CD14-positive monocyte (primary cell): ENCODE measurements around the gene CARMIL3. TPM values are rescaled to one million over a fixed set of nuclear protein-coding genes. Genes with fewer than 3 reads are reported as not detected.
A peak's percentile ranks its signal among the peaks of the same experiment; 100 is the strongest.
"Not testable (repeated sequence)": the region's sequence is repeated elsewhere in the genome, so short reads cannot be mapped to it uniquely, and the experiment has no call there.

ENCODE experiments used
- DNase-seq, 3 donors: peaks; one replicate each; pipeline ENCODE4 v3.0.0-alpha.2; 2011 to 2022
- H2AFZ ChIP-seq: 2 replicates; pipeline ENCODE4 v1.6.0; 2012; ENCODE audit warnings: mild to moderate bottlenecking, low read depth, low read length, inconsistent platforms; ENCODE audit not compliant: insufficient read depth, poor library complexity, severe bottlenecking
- H3K27ac ChIP-seq, 2 donors: 1 replicate in 1 of 2; 2 replicates in 1 of 2; pipeline ENCODE4 v1.5.1; 2012 to 2013; ENCODE audit warnings: low read length in 2 of 2, control low read depth in 1 of 2, inconsistent platforms in 1 of 2, low read depth in 1 of 2, mild to moderate bottlenecking in 1 of 2
- H3K27me3 ChIP-seq, 2 donors: one replicate each; pipeline versions ENCODE4 v1.6.0 to v1.6.1; 2011 to 2013; ENCODE audit warnings: low read length in 2 of 2; ENCODE audit not compliant: control insufficient read depth in 2 of 2, insufficient read depth in 2 of 2
- H3K36me3 ChIP-seq, 2 donors: replicated peaks in 1 of 2; 1 replicate in 1 of 2; 2 replicates in 1 of 2; pipeline versions ENCODE4 v1.5.1 to v1.6.1; 2012 to 2013; ENCODE audit warnings: low read length in 2 of 2, control low read depth in 1 of 2, inconsistent platforms in 1 of 2, mild to moderate bottlenecking in 1 of 2; ENCODE audit not compliant: insufficient read depth in 2 of 2, control insufficient read depth in 1 of 2
- H3K4me1 ChIP-seq, 2 donors: 1 replicate in 1 of 2; 2 replicates in 1 of 2; pipeline versions ENCODE4 v1.5.1 to v1.6.1; 2012 to 2013; ENCODE audit warnings: low read length in 2 of 2, control low read depth in 1 of 2, inconsistent platforms in 1 of 2, mild to moderate bottlenecking in 1 of 2, moderate library complexity in 1 of 2; ENCODE audit not compliant: insufficient read depth in 2 of 2, control insufficient read depth in 1 of 2
- H3K4me2 ChIP-seq: replicated peaks from 2 replicates; pipeline ENCODE3; 2012; ENCODE audit warnings: low read length, moderate library complexity, mild to moderate bottlenecking; ENCODE audit not compliant: poor library complexity, severe bottlenecking; ENCODE audit errors: extremely low read depth
- H3K4me3 ChIP-seq, 3 experiments: fragments of 200-600 bp in 1 of 3; sonication (generic) in 1 of 3; replicated peaks in 1 of 3; 1 replicate in 2 of 3; 2 replicates in 1 of 3; pipeline ENCODE4 v1.5.1; 2011 to 2013; ENCODE audit warnings: low read length in 3 of 3, mild to moderate bottlenecking in 3 of 3, control low read depth in 2 of 3, low read depth in 2 of 3, inconsistent platforms in 1 of 3, moderate library complexity in 1 of 3
- H3K79me2 ChIP-seq: 2 replicates; pipeline ENCODE4 v1.6.0; 2012; ENCODE audit warnings: mild to moderate bottlenecking, control low read depth, inconsistent platforms, low read length, moderate library complexity; ENCODE audit not compliant: insufficient read depth
- H3K9ac ChIP-seq: 2 replicates; pipeline ENCODE4 v1.6.0; 2017; ENCODE audit warnings: low read length, mild to moderate bottlenecking; ENCODE audit not compliant: insufficient read depth, poor library complexity, severe bottlenecking
- H3K9me3 ChIP-seq, 2 donors: replicated peaks in 1 of 2; 1 replicate in 1 of 2; 2 replicates in 1 of 2; pipeline versions ENCODE4 v1.5.1 to v1.6.1; 2012 to 2013; ENCODE audit warnings: low read length in 2 of 2, control low read depth in 1 of 2; ENCODE audit not compliant: control insufficient read depth in 1 of 2, insufficient read depth in 1 of 2
- H4K20me1 ChIP-seq: 2 replicates; pipeline ENCODE4 v1.6.0; 2012; ENCODE audit warnings: mild to moderate bottlenecking, low read length, control low read depth, moderate library complexity; ENCODE audit not compliant: insufficient read depth
- H3K27ac Mint-ChIP-seq, 7 donors: one replicate each; pipeline ENCODE4 v1.8.0; 2020; ENCODE audit warnings: mild to moderate bottlenecking in 7 of 7, mixed read lengths in 7 of 7, moderate library complexity in 6 of 7, inconsistent platforms in 2 of 7
- H3K27me3 Mint-ChIP-seq, 3 donors: one replicate each; pipeline ENCODE4 v1.8.0; 2021 to 2022; ENCODE audit warnings: low read depth in 3 of 3, mild to moderate bottlenecking in 3 of 3, mixed read lengths in 3 of 3, moderate library complexity in 3 of 3, inconsistent platforms in 1 of 3
- H3K36me3 Mint-ChIP-seq, 2 donors: one replicate each; pipeline ENCODE4 v1.8.0; 2020; ENCODE audit warnings: mixed read lengths in 2 of 2, inconsistent platforms in 1 of 2, mild to moderate bottlenecking in 1 of 2
- H3K4me1 Mint-ChIP-seq: one replicate; pipeline ENCODE4 v1.8.0; 2020; ENCODE audit warnings: mild to moderate bottlenecking, mixed read lengths
- H3K4me3 Mint-ChIP-seq, 2 donors: one replicate each; pipeline ENCODE4 v1.8.0; 2020; ENCODE audit warnings: mild to moderate bottlenecking in 2 of 2, mixed read lengths in 2 of 2, moderate library complexity in 1 of 2
- H3K9me3 Mint-ChIP-seq, 7 donors: one replicate each; pipeline ENCODE4 v1.8.0; 2020 to 2022; ENCODE audit warnings: mixed read lengths in 7 of 7, mild to moderate bottlenecking in 6 of 7, moderate library complexity in 6 of 7, inconsistent platforms in 2 of 7
- WGBS: methylation state at CpG from one replicate; pipeline ENCODE4 v1.1.5; 2013; ENCODE audit warnings: missing lambda C conversion rate; ENCODE audit not compliant: insufficient coverage; 5-methylcytosine and 5-hydroxymethylcytosine counted together
- intact Hi-C, 2 donors: fragments of 100-400 bp; cut with micrococcal nuclease; formaldehyde crosslinking; loops; one replicate each; pipeline versions ENCODE4 v1.15.0 to v1.15.1; 2023
- polyA plus RNA-seq, 3 donors: library from polyadenylated mRNA; depleted of rRNA in 1 of 3; unstranded in 2 of 3; stranded (reverse) in 1 of 3; fragments of 300-500 nt in 2 of 3; fragments of >200 nt in 1 of 3; fragmentation: Illumina TruSeq in 2 of 3; gene quantifications; 1 replicate in 2 of 3; 2 replicates in 1 of 3; pipeline ENCODE4 v1.2.3, GENCODE V29; 2012 to 2021
- TF ChIP-seq, protein P1 (sequence below): fragments of 200-600 bp; IDR thresholded peaks from one replicate; pipeline ENCODE4 v1.8.0; 2022; ENCODE audit warnings: antibody characterized with exemption, mild to moderate bottlenecking

Gene CARMIL3
- polyA plus RNA-seq, 3 donors, result 1.0 TPM; not detected in 2

DNA sequence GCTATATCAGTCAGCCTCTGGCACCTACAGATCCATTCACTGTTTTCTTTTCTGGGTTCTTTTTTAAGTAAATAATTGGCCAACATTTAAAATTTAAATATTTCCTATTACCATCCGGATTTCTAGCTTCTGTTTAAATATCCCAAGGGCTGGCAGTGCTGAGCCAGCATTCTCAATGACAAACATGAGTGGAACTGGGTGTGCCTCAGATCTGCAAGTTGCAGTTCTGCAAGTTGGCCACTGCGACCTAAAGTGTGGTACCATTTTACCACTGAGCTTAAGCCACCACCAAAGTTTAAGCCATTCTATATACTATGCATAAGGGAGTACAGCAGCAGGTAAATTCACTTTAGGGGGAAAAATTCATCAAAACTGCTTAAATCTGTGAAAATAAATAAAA, 31.9 kb upstream of the CARMIL3 start:
- H3K27me3 Mint-ChIP-seq, DNase-seq, H3K36me3 Mint-ChIP-seq, intact Hi-C loops, H3K36me3 ChIP-seq, H4K20me1 ChIP-seq, H3K4me3 Mint-ChIP-seq, H3K27ac ChIP-seq, H3K4me2 ChIP-seq, H3K27ac Mint-ChIP-seq, H2AFZ ChIP-seq, H3K9me3 ChIP-seq, H3K27me3 ChIP-seq, H3K79me2 ChIP-seq, H3K4me1 ChIP-seq, H3K9ac ChIP-seq, H3K4me3 ChIP-seq, H3K9me3 Mint-ChIP-seq: not testable (repeated sequence)
- TF ChIP-seq, protein P1, sequence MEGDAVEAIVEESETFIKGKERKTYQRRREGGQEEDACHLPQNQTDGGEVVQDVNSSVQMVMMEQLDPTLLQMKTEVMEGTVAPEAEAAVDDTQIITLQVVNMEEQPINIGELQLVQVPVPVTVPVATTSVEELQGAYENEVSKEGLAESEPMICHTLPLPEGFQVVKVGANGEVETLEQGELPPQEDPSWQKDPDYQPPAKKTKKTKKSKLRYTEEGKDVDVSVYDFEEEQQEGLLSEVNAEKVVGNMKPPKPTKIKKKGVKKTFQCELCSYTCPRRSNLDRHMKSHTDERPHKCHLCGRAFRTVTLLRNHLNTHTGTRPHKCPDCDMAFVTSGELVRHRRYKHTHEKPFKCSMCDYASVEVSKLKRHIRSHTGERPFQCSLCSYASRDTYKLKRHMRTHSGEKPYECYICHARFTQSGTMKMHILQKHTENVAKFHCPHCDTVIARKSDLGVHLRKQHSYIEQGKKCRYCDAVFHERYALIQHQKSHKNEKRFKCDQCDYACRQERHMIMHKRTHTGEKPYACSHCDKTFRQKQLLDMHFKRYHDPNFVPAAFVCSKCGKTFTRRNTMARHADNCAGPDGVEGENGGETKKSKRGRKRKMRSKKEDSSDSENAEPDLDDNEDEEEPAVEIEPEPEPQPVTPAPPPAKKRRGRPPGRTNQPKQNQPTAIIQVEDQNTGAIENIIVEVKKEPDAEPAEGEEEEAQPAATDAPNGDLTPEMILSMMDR, result peak; percentile 43
- peaks cover 24% of the 10 kb centered on the region for H3K4me1 Mint-ChIP-seq
- WGBS, result no CpG with 5 or more reads among the region's 2 CpGs

DNA sequence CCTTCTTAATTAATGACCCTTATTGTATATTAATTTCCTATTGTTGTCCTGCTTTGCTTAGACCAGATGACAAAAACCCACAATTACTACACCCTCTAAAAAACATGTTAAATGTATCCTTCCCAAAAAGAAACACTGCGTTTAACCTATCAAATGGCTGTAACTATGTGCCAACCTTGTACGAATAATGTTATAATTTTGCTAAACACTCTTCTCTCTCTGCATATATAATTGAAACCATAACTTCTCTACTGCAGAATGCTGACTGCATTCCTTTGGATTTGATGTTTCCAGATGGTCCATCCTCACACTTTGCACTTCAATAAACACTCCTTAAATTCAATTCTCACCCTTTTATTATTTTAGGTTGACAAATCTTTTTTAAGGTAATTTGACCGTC, 31.3 kb upstream of the CARMIL3 start:
- H3K27me3 ChIP-seq, H3K4me1 ChIP-seq, H3K9me3 ChIP-seq, H3K36me3 Mint-ChIP-seq, H4K20me1 ChIP-seq, H3K4me3 Mint-ChIP-seq, H3K36me3 ChIP-seq, H3K27ac Mint-ChIP-seq, DNase-seq, H3K9me3 Mint-ChIP-seq, H3K4me2 ChIP-seq, H2AFZ ChIP-seq, H3K79me2 ChIP-seq, H3K27me3 Mint-ChIP-seq, H3K4me3 ChIP-seq, intact Hi-C loops, H3K27ac ChIP-seq, H3K9ac ChIP-seq: not testable (repeated sequence)
- 100% methylated on average over 2 of the region's 3 CpGs for WGBS
- peaks cover 25% of the 10 kb centered on the region for H3K4me1 Mint-ChIP-seq

- H3K27me3 ChIP-seq, H3K4me3 ChIP-seq, H3K27ac ChIP-seq, H3K27me3 Mint-ChIP-seq, H3K4me1 ChIP-seq, H3K27ac Mint-ChIP-seq, H2AFZ ChIP-seq, H3K4me3 Mint-ChIP-seq, H3K79me2 ChIP-seq, DNase-seq, H3K9me3 ChIP-seq, H3K9ac ChIP-seq, H3K36me3 Mint-ChIP-seq, intact Hi-C loops, H3K36me3 ChIP-seq, H4K20me1 ChIP-seq, H3K4me2 ChIP-seq: not testable (repeated sequence)
- Mint-ChIP-seq H3K9me3 (peaks cover 0 to 16% (median 2%) of the 10 kb centered on the region in 7 donors), H3K4me1 (peaks cover 27% of the 10 kb centered on the region)
- WGBS, result 100% methylated on average over 1 of the region's 3 CpGs
Measured at GRCh38 chr14:24024939-24025418, 26.8 kb upstream of the CARMIL3 start.

DNA sequence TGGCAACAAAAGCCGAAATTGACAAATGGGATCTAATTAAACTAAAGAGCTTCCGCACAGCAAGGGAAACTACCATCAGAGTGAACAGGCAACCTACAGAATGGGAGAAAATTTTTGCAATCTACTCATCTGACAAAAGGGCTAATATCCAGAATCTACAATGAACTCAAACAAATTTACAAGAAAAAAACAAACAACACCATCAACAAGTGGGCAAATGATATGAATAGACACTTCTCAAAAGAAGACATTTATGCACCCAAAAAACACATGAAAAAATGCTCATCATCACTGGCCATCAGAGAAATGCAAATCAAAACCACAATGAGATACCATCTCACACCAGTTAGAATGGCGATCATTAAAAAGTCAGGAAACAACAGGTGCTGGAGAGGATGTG, 22.1 kb upstream of the CARMIL3 start:
- H3K36me3 Mint-ChIP-seq, H3K4me3 Mint-ChIP-seq, H2AFZ ChIP-seq, H3K4me3 ChIP-seq, H3K36me3 ChIP-seq, H3K27ac ChIP-seq, H3K9me3 ChIP-seq, H4K20me1 ChIP-seq, H3K9ac ChIP-seq, H3K27me3 Mint-ChIP-seq, H3K79me2 ChIP-seq, H3K27me3 ChIP-seq, H3K27ac Mint-ChIP-seq, H3K4me2 ChIP-seq, DNase-seq: not testable (repeated sequence)
- no CpG with 5 or more reads among the region's 3 CpGs for WGBS
- Mint-ChIP-seq H3K9me3 (peaks cover 0 to 21% (median 11%) of the 10 kb centered on the region in 7 donors), H3K4me1 (peaks cover 45% of the 10 kb centered on the region)
- peaks cover 23 to 24% of the 10 kb centered on the region in 2 donors for H3K4me1 ChIP-seq
- intact Hi-C loops, result loop anchor here in 1 of 2 donors (5.0 kb wide), 1 partner anchor 42 kb away; the partner anchor contains the start of gene DHRS4L2
